Gastrocnemius medialis (tissue), 4 donors: ENCODE measurements around the gene CROCC.

ENCODE experiments used
- CTCF ChIP-seq, 5 experiments: fragments of 450-650 bp in 3 of 5; fragments of 200-600 bp in 2 of 5; sonication (generic) in 2 of 5; IDR thresholded peaks in 4 of 5; conservative IDR thresholded peaks in 1 of 5; 1 replicate in 4 of 5; 2 replicates in 1 of 5; pipeline ENCODE4 v1.5.1; 2016 to 2019; ENCODE audit warnings: antibody characterized with exemption in 5 of 5, mild to moderate bottlenecking in 3 of 5, moderate library complexity in 3 of 5
- POLR2A ChIP-seq, 2 donors: fragments of 450-650 bp; IDR thresholded peaks; one replicate each; pipeline ENCODE4 v1.6.1; 2017; ENCODE audit warnings: antibody characterized with exemption in 2 of 2, mild to moderate bottlenecking in 2 of 2, moderate library complexity in 2 of 2

- TF ChIP-seq CTCF (IDR thresholded peaks at IDR 0.05 in 4 of 5, conservative IDR thresholded peaks at IDR 0.05 in 1 of 5) (no peak), POLR2A (IDR thresholded peaks at IDR 0.05) (no peak)
Measured at GRCh38 chr1:17002524-17002902, 80.8 kb downstream of the CROCC start.
